NT2/D1 (cell line): ENCODE data around the gene NLGN4Y.

Experiments
- DNase-seq: peaks from one replicate; pipeline ENCODE4 v3.0.0-alpha.2; 2011; ENCODE audit warnings: low read depth, low spot score
- H3K27me3 ChIP-seq: 2 replicates; pipeline ENCODE4 v1.6.0; 2011; ENCODE audit warnings: mild to moderate bottlenecking; ENCODE audit not compliant: insufficient read length, insufficient read depth
- H3K36me3 ChIP-seq: 2 replicates; pipeline ENCODE4 v1.6.1; 2011; ENCODE audit warnings: mild to moderate bottlenecking, low read length, mixed read lengths; ENCODE audit not compliant: insufficient read depth, insufficient read length
- H3K4me1 ChIP-seq: 2 replicates; pipeline ENCODE4 v1.5.1; 2011; ENCODE audit not compliant: insufficient read depth, insufficient read length
- H3K4me3 ChIP-seq: 2 replicates; pipeline ENCODE4 v1.5.1; 2011; ENCODE audit warnings: low read depth; ENCODE audit not compliant: insufficient read length
- H3K9ac ChIP-seq: 2 replicates; pipeline ENCODE4 v1.6.0; 2011; ENCODE audit warnings: low read depth; ENCODE audit not compliant: insufficient read length
- H3K9me3 ChIP-seq: 2 replicates; pipeline ENCODE4 v1.5.1; 2011; ENCODE audit warnings: mild to moderate bottlenecking, low read length; ENCODE audit not compliant: insufficient read depth
- SUZ12 ChIP-seq: IDR thresholded peaks from 2 replicates; pipeline ENCODE4 v1.6.1; 2011; ENCODE audit not compliant: insufficient read length, insufficient read depth; ENCODE audit errors: extremely low read depth
- YY1 ChIP-seq: IDR thresholded peaks from 2 replicates; pipeline ENCODE4 v1.6.1; 2011; ENCODE audit not compliant: insufficient read length, insufficient read depth
- ZNF274 ChIP-seq: IDR thresholded peaks from 2 replicates; pipeline ENCODE4 v1.6.1; 2011; ENCODE audit warnings: mild to moderate bottlenecking, low read depth, low read length

The NLGN4Y gene

DNA sequence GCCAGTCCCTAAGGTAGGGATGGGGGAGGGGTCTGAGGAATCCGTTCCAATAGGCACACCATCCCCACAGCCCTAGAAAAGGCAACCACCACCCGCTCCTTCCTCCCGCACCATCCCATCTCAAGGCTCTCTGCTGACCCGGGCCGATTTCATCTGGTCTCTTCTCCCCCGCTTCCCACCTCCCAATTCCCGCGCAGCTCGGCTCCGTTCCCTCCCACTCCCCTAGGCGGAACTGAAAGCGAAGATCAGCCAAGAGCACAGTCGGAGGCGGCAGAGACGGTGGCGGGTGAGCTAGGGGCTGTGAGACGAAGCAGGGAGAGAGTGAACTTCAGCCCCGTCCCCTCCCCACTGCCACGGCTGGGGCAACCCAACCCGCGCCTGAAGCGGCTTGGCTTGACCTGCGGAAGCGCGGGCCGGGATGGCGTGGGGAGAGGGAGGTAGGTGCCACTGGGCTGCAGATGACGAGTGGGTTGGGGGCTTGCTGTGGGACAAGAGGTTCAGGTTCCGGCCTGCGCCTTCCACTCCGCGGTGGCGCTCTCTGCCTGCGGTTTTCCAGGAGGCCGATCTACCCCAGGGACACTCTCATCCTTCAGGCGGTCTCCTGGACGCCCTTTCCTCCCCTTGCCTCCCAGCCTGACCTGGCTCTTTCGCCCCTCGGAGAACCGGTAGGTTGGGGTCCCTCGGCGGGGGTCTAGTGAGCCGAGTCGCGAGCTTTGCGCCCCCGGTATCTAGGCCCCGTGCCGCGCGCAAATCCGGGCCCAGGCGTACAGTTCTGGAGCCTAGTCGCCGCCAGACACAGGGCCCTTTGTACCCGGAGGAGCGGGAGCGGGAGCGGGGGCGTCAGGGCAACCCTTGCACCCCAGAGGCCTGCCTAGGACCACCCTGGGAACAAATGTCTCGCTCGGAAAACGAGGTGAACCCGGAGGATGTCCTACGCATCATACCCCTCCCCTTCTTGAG is at the start of gene NLGN4Y:
Gene NLGN4Y (plus strand): TSS at position 258 of the 960 bp plus-strand sequence. CDS start 97,591 bp downstream, outside the sequence.
- H3K4me3 ChIP-seq, result peak within 1 kb of the TSS; percentile 59
- no peaks in the 10 kb centered on the region for H3K27me3 ChIP-seq
- TF ChIP-seq ZNF274, result no peak
- no peak for TF ChIP-seq SUZ12
- no peak for TF ChIP-seq YY1
- H3K4me1 ChIP-seq, result no peaks in the 10 kb centered on the region
- no peaks in the 10 kb centered on the region for H3K36me3 ChIP-seq
- H3K9me3 ChIP-seq, result no peaks in the 10 kb centered on the region
- DNase-seq, result no peak
- H3K9ac ChIP-seq, result peak within 1 kb of the TSS; percentile 82

DNA sequence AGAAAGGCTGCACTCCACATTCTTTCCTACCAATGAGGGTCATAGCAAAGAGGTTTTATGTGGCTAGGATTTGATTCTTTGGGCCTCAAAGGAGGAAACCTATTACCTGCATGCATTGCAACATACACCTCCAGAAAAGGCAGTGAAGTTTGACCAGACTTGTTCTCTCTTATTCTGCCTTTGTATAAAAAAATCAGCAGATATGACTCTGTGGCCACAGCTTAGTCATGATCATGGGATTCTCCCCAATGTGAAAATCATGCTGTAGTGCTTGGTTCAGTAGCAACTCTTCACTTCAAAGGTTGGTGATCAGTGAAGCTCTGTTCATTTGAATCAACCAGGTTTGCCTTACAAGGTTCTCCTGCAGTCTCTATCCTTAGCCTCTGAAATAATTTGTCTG is 38.4 kb upstream of the NLGN4Y start:
- Histone ChIP-seq H3K27me3 (no peaks in the 10 kb centered on the region), H3K4me1 (no peaks in the 10 kb centered on the region), H3K9me3 (no peaks in the 10 kb centered on the region), H3K9ac (no peak overlapping the region), H3K36me3 (no peaks in the 10 kb centered on the region), H3K4me3 (no peak overlapping the region)
- TF ChIP-seq YY1, result no peak
- no peak for TF ChIP-seq SUZ12
- DNase-seq, result no peak

DNA sequence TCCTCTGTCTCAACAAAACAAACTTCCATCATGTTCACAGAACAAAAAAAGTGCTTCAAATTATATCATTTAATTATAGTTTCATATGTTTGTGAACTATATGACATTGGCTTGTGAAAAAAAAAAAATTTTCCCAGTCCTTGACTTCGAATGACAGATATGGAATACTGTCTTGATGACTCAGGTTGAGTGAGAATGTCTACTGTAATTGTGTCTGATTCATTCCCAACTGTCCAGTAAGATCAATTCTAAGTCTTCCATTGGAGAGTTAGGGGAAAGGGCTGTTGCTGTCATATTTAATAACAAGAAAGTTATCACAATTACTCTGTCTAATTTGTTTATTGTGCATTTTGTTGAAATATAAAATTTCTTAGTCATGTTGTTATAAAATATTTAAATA is 34.1 kb upstream of the NLGN4Y start:
- Histone ChIP-seq H3K9me3 (no peaks in the 10 kb centered on the region), H3K36me3 (no peaks in the 10 kb centered on the region)

DNA sequence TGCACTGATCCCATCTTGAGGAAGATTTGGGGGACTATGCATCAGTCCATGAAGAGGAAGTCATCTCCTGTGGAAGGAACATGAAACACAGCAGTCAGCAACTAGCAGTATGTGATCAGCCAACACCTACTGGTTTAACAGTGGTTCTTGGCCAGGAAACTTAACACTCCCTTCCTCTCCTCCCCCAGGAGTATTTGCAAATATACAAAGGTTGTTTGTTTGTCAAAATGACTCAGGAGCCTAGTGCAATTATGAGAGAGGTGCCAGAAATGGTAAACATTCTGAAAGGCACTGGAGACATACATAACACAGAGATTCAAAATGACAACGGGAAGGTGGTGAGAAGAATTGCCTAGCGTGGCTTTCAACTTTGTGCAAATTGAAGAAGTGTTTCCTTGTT is 26.3 kb upstream of the NLGN4Y start:
- DNase-seq, result no peak
- H3K9ac ChIP-seq, result no peak overlapping the region
- no peaks in the 10 kb centered on the region for H3K9me3 ChIP-seq
- H3K4me1 ChIP-seq, result no peaks in the 10 kb centered on the region
- H3K4me3 ChIP-seq, result no peak overlapping the region
- no peaks in the 10 kb centered on the region for H3K27me3 ChIP-seq
- no peak for TF ChIP-seq ZNF274
- no peak for TF ChIP-seq SUZ12
- TF ChIP-seq YY1, result no peak
- H3K36me3 ChIP-seq, result no peaks in the 10 kb centered on the region

More for the DNA sequence above, 34.1 kb upstream of the NLGN4Y start:
- DNase-seq, result no peak
- TF ChIP-seq ZNF274 (no peak), YY1 (no peak), SUZ12 (no peak)
- Histone ChIP-seq H3K27me3 (no peaks in the 10 kb centered on the region), H3K4me3 (no peak overlapping the region), H3K9ac (no peak overlapping the region), H3K4me1 (no peaks in the 10 kb centered on the region)

DNA sequence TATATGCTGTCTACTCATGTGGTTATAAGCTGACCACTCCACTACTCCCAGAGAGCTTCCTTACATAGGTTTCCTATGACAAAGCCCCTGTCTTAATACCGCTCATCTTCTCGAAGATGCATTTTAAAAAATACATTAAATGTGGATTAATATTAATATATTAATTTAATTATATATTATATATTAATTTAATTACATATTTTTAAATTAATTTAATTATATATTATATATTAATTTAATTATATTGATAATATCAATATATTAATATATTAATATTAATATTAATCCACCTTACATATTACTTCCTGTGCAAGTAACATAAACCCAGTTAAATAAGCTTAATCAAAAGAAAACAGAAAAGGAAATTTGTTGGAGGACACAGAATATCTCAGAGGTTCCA is 19.7 kb upstream of the NLGN4Y start:
- Histone ChIP-seq H3K36me3 (no peaks in the 10 kb centered on the region), H3K9ac (no peak overlapping the region), H3K4me3 (no peak overlapping the region), H3K27me3 (no peaks in the 10 kb centered on the region), H3K9me3 (no peaks in the 10 kb centered on the region), H3K4me1 (no peaks in the 10 kb centered on the region)
- no peak for DNase-seq
- TF ChIP-seq SUZ12, result no peak
- TF ChIP-seq ZNF274, result no peak
- TF ChIP-seq YY1, result no peak

DNA sequence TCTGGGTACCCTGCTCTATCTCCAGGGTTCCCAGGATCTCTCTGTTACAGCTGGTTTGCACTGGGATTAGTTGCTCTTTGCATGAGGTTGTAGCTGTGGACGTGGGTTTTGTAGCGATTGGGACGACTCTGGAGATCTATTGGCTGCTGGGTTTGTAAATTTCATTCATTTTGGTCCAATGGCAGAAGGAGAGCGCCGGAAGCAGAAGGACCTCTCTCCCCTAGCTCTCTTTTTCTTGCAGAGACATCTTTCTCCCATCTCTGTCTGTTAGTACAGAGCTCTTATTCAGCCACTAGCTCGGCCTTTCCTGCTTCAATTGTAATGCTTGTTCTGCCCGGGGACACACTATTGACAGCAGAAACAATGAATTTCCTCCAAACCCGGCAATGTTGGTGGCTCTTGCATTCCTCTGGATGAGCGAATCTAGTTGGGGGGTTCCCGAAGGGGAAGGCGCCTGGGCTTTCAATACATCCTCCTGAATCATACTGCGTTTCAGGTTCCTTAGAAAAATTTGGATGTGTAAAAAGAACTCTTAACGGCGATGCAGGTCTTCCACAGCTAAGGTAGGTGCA is 1.9 kb upstream of the NLGN4Y start:
- H3K27me3 ChIP-seq, result no peaks in the 10 kb centered on the region
- H3K36me3 ChIP-seq, result no peaks in the 10 kb centered on the region
- H3K4me3 ChIP-seq, result peak overlapping the region; percentile 18
- no peaks in the 10 kb centered on the region for H3K4me1 ChIP-seq
- TF ChIP-seq SUZ12 (no peak), ZNF274 (no peak), YY1 (no peak)
- H3K9ac ChIP-seq, result peak overlapping the region; percentile 50
- DNase-seq, result no peak
- no peaks in the 10 kb centered on the region for H3K9me3 ChIP-seq

DNA sequence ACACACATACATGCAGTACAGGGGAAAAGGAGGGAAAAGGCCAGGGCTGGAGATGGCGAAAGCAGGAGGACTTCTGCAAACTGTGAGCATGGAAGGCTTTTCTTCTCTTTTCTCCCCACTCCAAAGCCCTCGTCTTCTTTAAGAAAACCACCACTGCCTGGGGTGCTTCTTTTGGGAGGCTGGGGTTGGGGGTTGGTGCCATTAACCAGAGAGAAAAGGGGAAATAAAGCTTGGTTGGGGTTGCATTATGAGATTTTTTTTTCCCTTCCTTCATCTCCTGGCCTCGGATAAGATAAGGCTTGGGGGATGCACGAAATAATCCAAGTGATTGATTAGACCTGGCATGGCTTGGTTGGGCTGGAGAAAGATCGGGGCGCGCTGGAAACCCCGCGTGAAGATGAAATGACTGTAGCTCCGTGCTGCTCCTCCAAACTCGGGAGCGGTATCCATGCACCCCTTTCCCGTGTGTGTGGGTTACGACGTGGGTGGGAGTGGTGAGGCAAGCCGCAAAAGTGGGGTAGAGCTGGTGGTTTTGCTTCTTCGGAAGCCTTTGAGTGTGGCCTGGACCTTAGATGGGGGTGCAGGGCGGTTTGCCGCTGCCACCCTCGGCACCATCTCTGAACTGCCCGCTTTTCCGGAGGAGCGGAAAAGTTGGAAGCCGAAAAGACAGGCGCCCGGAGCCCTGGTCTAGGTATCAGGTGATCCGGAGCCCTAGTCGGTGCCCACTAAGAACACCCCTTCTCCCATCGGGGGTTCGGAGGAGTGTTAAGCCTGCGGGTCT is 648 bp upstream of the NLGN4Y start:
- no peaks in the 10 kb centered on the region for H3K27me3 ChIP-seq
- no peak for DNase-seq
- H3K9ac ChIP-seq, result peak overlapping the region; percentile 82
- H3K9me3 ChIP-seq, result no peaks in the 10 kb centered on the region
- TF ChIP-seq SUZ12 (no peak), YY1 (no peak), ZNF274 (no peak)
- H3K4me3 ChIP-seq, result peak overlapping the region; percentile 59
- no peaks in the 10 kb centered on the region for H3K4me1 ChIP-seq
- H3K36me3 ChIP-seq, result no peaks in the 10 kb centered on the region
